HL-60/S4 treated with retinoic acid at 250 ng/mL for 4 days and 3 days (cell line): ENCODE data around the gene ADD1.
"Not testable (repeated sequence)": the region's sequence is repeated elsewhere in the genome, so short reads cannot be mapped to it uniquely, and the experiment has no call there.

ENCODE experiments used
- in situ Hi-C: fragments of 300-500 bp; cut with MboI; formaldehyde crosslinking; loops from 2 replicates; pipeline ENCODE4 v1.7.0; 2022; ENCODE audit warnings: low sequenced_read_pairs

Gene ADD1

DNA sequence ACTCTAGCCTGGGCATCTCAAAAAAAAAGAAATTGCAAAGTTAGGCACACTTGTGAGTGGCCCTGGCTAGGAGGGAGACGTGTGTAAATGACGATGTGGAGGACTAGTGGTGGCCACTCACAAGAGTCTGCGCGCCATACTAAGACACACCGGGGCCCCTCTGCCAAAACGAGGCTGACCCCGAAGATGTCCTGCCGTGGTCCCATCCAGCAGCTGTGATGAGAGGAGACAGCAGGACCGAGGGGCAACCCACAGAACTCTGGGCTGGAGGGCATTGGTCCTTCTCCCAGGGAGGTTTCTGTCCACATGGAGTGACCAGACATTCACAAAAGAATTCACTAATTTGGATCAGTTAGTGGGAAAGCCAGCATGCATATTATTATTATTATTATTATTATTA is 72.1 kb downstream of the ADD1 start:
- in situ Hi-C loops = no loop called here

DNA sequence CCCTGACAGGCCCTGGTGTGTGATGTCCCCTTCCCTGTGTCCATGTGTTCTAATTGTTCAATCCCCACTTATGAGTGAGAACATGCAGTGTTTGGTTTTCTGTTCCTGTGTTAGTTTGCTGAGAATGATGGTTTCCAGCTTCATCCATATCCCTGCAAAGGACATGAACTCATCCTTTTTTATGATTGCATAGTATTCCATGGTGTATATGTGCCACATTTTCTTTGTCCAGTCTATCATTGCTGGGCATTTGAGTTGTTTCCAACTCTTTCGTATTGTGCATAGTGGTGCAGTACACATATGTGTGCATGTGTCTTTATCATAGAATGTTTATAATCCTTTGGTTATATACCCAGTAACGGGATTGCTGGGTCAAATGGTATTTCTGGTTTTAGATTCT is 73.1 kb downstream of the ADD1 start:
- in situ Hi-C loops = not testable (repeated sequence)

DNA sequence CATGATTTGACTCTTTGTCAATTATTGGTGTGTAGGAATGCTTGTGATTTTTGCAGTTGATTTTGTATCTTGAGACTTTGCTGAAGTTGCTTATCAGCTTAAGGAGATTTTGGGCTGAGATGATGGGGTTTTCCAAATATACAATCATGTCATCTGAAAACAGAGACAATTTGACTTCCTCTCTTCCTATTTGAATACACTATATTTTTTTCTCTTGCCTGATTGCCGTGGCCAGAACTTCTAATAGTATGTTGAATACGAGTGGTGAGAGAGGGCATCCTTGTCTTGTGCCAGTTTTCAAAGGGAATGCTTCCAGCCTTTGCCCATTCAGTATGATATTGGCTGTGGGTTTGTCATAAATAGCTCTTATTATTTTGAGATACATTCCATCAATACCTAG is 74.7 kb downstream of the ADD1 start:
- in situ Hi-C loops = not testable (repeated sequence)

DNA sequence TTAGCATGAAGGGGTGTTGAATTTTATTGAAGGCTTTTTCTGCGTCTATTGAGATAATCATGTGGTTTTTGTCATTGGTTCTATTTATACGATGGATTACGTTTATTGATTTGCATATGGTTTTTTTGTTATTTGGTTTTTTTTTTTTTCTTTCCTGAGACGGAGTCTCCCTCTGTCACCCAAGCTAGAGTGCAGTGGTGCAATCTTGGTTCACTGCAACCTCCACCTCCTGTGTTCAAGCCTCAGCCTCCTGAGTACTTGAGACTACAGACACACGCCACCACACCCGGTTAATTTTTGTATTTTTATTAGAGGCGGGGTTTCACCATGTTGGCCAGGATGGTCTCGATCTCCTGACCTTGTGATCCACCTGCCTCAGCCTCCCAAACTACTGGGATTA is 75.1 kb downstream of the ADD1 start:
- in situ Hi-C loops = not testable (repeated sequence)

DNA sequence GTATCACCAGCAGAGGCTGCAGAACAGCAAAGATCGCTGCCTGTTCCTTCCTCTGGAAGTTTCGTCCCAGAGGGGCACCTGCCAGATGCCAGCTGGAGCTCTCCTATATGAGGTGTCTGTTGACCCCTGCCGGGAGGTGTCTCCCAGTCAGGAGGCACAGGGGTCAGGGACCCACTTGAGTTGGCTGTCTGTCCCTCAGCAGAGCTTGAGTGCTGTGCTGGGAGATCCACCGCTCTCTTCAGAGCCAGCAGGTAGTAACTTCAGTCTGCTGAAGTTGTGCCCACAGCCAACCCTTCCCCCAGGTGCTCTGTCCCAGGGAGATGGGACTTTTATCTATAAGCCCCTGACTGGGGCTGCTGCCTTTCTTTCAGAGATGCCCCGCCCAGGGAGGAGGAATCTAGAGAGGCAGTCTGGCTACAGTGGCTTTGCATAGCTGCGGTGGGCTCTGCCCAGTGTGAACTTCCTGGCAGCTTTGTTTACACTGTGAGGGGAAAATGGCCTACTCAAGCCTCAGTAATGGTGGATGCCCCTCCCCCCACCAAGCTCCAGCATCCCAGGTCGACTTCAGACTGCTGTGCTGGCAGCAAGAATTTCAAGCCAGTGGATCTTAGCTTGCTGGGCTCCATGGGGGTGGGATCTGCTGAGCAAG is 78.9 kb downstream of the ADD1 start:
- in situ Hi-C loops = not testable (repeated sequence)

DNA sequence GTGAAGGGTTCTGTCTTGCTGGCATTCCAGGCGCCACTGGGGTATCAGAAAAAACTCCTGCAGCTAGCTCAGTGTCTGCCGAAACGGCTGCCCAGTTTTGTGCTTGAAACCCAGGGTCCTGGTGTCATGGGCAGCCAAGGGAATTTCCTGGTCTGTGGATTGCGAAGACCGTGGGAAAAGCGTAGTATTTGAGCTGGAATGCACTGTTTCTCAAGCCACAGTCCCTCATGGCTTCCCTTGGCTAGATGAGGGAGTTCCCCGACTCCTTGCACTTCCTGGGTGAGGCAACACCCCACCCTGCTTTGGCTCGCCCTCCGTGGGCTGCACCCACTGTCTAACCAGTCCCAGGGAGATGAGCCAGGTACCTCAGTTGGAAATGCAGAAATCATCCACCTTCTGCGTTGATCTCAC is 79.5 kb downstream of the ADD1 start:
- in situ Hi-C loops = no loop called here

DNA sequence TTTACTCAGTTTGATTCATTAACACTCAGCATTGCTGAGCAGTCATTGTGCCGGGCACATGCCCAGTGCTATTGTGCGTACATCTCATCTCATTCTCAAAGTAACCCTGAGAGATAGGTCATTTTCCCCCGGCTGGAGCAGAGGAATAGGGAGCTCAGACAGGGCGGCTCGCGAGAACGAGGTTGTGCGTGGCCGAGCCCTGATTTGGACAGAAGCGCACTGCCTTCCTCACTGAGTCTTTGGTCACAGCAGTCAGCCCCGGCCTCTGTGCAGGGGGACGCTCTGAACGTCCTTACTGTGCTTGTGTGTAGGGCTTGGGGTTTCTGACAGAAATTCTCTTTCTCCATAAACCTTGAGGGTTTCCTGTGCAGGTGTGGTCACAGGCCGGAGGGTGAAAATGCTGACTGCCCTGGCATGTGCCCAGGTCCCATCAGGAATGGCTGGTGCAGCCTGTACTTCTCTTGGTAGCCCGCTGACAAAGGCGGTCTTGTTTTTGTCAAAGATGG is 80.1 kb downstream of the ADD1 start:
- in situ Hi-C loops = no loop called here

DNA sequence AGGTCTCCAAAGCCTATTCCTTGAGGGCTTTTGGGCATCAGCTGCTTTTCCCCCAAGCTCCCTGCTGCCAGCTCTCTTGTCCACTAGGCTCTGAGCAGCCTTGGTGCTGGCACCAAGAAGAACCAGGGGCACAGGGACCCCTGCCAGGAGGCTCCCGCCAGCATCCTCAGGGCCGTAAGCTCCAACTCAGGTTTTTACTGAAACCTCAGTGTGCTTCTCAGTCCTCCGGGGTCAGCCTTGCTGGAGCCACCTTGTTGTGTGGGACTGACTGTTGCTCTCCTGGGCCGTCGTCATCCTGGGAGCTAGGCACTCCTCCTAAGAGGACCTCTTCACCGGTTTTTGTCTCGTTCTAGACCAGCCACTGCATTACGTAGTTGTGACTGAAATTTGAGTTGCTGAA is 80.6 kb downstream of the ADD1 start:
- in situ Hi-C loops = no loop called here

DNA sequence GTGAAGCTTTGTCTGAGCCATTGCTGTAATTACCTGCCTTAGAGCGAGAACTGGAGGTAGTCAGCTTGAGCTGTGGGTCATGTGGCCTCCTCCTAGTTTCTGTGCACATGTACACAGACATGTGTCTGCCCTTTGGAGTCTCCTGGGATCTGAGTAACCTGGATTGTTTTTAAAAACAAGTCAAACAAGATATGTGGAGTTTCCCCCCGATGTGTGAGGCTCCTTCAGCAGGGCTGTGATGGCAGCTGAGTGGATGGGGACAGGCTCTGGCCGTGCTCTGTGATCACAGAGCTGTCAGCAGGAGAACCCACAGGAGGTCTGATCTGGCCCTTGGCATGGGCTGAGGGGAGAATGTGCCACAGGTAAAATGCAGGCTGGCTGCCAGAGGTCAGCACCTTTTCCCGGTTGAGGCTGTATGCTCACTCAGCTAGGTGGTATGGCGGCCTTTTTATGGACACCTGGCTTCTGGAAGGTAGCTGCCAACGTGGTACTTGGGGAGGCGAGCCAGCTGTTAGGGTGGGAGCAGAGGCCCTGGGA is 81.2 kb downstream of the ADD1 start:
- in situ Hi-C loops = no loop called here

DNA sequence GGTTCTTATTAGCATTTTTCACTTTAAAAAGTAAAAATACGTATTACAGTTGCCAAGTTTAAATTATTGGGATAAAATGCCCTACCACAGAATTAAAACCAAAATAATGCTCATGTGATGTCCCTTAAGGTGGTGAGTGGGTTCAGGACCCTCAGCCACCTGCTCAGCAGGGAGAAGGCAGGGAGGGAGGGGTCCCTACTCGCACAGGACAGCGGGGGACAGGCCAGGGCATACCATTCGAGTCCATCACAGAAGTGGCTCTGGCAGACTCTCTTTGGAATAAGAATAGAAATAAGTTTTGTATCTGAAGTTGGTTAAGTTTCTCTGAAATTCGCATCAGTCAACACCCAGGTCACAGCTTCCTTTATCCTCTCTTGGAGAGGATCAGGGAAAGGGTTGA is 81.9 kb downstream of the ADD1 start:
- in situ Hi-C loops = no loop called here

DNA sequence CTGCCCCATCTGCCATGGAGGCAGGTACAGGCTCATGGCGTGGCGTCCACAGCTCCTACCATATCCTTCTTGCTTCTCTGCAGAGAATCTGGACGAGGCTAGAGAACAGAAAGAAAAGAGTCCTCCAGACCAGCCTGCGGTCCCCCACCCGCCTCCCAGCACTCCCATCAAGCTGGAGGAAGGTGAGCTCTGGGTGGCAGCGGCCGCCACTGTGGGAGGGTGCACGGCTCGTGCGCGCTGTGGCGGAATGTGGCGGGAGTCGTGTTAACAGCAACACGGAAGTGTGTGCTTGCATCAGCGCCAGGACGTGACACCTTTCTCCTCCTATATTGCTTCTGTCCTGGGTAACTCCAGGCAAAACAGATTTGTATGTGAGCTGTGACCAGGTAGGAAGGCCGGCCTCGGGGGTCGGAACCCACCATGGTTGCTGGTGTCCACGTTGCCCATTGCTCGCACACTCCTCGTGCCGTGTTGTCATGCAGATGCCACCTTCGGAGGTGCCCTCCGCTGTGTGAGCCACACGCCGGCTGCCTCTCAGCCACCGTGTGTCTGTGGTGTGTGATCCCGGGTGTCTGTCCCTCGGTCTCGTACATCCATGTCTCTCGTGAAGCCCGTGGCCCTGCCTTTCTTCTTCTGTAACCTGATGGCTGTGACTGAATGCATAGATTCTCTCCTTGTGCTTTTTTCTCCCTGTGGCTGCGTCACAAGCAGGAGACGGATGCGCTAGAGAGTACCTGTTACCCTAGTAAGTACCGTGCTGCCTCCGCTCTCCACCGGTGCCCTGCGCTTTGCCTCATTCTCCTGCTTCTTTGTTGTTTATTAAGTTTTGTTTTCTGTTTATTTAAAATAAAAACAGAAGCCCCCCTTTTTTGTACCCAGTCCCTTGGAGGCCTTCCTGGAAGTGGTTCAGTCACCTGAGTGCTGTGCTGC is 82.6 kb downstream of the ADD1 start:
- in situ Hi-C loops = no loop called here

DNA sequence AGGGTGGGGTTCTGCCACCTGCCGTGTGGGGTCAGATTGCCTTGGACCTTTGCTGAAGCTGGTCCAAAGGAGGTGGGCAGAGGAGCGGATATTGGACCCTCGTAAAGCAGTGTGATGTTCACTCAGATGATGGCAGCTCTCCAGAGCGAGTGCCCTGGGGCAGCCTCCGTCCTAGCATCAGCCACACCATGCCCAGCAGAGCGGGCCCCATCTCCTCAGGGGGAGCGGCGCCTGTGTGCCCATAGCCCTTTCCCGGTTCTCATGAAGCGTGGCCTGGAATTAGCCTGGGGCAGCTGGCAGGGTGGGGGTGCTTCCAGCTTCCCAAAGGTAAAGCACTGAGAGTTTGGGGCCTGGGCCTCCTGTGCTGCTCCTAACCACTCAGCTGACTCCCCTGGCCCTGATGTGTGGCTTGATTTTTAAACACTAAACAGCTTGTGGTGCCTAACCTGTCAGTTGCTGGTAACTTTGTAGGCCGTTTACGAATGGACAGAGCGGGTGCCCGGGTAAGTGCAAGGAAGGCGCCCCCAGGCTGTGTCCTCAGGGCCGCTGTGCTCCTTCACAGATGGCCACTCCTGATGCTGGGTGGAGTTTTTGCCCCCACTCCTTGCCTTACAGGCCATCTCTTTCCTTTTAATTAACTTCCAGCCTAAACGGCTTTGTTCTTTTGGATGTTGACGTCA is 83.5 kb downstream of the ADD1 start:
- in situ Hi-C loops = no loop called here

DNA sequence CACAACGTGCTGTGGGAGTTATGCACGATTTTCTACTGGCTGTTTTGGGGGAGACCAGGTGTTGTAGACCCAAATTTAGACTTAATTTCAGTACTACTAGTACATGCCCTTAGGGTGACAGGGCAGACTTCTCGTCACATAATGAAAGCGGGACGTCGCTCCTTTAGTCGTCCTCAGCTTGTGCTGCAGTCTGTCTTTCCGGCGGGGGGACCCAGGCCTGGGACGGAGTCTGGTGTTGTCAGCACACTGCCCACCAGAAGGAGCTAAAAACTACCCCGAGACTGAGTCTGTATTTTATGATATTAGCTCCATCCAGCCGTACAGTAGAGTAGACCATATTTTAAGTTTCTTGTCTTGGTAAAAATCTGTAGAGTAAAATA is 84.0 kb downstream of the ADD1 start:
- in situ Hi-C loops = no loop called here

DNA sequence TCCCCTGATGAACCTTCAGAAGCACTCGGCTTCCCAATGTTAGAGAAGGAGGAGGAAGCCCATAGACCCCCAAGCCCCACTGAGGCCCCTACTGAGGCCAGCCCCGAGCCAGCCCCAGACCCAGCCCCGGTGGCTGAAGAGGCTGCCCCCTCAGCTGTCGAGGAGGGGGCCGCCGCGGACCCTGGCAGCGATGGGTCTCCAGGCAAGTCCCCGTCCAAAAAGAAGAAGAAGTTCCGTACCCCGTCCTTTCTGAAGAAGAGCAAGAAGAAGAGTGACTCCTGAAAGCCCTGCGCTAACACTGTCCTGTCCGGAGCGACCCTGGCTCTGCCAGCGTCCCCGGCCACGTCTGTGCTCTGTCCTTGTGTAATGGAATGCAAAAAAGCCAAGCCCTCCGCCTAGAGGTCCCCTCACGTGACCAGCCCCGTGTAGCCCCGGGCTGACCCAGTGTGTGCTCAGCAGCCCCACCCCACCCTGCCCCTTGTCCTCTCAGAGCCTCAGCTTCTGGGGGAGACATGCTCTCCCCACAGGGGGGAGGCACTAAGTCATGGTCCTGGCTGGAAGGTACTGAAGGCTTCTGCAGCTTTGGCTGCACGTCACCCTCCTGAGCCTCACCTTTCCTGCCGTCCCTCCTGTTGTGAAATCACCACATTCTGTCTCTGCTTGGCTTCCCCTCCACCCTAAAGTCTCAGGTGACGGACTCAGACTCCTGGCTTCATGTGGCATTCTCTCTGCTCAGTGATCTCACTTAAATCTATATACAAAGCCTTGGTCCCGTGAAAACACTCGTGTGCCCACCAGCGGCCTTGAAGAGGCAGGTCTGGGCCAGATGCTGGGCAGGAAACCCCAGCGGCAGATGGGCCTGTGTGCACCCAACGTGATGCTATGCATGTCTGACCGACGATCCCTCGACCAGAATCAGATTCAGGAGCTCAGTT is 84.9 kb downstream of the ADD1 start:
- in situ Hi-C loops = no loop called here

DNA sequence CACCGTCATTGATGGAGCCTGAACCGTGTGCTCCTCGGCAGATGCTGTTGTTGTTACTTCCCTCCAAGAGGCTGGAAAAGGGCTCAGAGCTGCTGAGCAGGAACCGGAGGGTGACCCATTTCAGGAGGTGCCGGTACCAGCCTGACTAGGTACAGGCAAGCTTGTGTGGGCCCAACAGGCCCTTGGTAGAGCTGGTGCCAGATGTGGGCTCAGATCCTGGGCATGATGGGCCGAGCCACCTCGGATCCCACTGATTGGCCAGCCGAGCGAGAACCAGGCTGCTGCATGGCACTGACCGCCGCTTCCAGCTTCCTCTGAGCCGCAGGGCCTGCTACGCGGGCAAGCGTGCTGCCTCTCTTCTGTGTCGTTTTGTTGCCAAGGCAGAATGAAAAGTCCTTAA is 85.8 kb downstream of the ADD1 start:
- in situ Hi-C loops = no loop called here

DNA sequence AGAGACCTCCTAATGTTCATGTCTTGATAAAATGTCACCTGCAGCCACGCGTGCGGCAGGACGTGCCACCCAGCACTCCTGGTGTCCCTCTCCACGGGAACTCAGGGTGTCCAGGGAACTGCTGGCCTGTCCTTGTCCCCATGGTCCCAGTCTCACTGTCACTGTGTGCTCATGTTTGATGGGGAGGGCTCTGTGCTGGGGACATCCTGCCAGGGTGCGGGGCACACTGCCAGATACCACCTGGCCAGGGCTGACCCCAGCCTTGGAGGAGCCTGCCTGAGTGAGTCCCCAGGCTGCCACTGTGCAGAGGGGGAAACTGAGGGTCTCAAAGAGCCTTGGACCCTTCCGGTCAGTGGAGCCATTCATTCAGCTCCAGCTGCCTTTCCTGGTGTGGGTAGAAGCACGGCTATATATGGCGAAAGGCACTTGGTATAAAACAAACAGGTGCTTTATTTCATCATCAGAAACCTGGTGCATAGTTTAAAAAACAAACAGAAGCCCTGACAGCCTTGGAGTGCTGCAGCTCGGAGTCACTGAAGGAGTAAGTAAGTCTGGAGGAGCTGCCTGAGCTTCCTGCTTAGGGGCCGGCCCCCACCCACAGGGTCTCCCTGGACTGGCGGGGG is 86.6 kb downstream of the ADD1 start:
- in situ Hi-C loops = no loop called here

DNA sequence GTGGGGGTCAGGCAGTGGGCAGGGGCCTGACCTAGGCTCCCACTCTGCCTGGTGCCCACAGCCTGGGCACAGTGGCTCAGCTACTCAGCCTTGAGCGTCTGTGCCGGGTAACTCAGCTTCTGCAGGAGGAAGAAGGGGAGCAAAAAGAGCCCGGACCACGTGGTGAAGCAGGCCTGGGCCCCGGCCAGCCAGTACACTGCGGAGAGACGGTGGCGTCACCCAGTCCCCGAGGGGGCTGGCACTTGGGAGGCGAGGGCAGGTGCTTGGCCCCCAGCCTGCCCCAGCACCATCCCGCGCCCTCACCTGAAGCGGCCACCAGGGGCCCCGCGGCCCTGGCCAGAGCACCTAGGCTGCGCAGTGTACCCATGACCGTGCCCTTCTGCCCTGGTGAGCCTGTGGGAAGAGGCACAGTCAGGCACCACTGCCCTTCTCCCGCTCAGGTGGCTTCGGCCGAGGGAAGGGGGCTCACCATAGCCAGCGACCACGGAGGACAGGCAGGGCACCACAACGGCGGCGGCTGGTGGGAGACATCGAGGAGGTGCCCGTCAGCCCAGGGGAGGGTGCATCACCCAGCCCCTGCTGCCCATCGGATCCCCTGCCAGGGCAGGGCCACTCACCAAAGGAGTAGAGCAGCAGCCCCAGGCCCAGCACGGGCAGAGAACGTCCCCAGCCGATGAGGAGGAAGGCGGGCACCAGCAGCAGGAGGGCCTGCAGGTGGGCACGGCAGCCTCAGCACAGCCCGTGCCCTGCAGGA is 87.3 kb downstream of the ADD1 start:
- in situ Hi-C loops = no loop called here

DNA sequence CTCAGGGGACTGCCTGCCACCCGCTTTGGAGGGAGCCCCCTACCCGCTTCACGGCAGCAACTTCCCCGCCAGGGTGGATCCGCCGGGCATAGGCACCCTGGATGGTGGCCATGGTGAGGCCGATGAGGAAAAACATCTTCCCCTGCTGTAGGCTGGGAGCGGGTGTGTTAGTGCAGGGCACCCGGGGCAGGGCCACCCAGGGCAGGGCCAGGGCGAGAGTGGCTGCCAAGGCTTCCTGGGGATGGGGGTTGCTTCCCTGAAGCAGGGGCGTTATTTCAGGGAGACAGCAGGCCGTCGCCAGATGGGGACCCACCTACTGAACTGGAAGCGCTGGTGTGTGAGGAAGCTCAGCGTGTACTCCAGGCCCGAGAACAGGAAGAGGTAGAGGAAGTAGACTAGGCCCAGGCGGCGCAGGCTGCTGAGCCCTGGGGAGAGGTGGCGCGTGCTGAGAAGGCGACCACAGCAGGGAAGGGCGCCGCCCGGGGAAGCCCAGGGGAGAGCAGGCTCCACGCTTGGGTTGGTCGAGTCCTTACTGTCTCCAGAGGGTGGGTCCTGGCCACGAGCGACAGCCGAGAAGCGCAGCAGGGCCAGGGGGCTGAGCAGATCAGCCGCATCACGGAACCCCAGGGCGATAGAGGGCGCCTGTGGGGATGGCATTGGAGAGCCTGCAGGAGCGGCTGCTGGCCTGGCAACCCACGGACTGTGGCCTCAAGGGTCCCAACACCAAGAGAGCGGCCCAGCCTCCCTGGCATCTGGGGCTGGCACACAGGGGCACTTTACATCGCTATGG is 88.1 kb downstream of the ADD1 start:
- in situ Hi-C loops = no loop called here
